PFSK-1 (cell line): Measurements from ENCODE around the gene TMEM242.

Source experiments
- POLR2AphosphoS5 ChIP-seq: IDR thresholded peaks from 2 replicates; pipeline ENCODE4 v1.6.1; 2012; ENCODE audit warnings: low read depth, mild to moderate bottlenecking, control low read depth, low read length, moderate library complexity
- SIN3A ChIP-seq: IDR thresholded peaks from 2 replicates; pipeline ENCODE4 v1.6.1; 2012; ENCODE audit warnings: mild to moderate bottlenecking, low read length, moderate library complexity, borderline replicate concordance; ENCODE audit not compliant: insufficient read depth
- TF ChIP-seq, protein P1 (sequence below), 2 experiments: IDR thresholded peaks; 2 replicates each; pipeline versions ENCODE4 v1.6.1 to v1.8.0; 2011 to 2012; ENCODE audit warnings: low read depth in 2 of 2, low read length in 2 of 2, control low read depth in 1 of 2, inconsistent platforms in 1 of 2, mild to moderate bottlenecking in 1 of 2, moderate library complexity in 1 of 2; ENCODE audit not compliant: insufficient read depth in 1 of 2

DNA sequence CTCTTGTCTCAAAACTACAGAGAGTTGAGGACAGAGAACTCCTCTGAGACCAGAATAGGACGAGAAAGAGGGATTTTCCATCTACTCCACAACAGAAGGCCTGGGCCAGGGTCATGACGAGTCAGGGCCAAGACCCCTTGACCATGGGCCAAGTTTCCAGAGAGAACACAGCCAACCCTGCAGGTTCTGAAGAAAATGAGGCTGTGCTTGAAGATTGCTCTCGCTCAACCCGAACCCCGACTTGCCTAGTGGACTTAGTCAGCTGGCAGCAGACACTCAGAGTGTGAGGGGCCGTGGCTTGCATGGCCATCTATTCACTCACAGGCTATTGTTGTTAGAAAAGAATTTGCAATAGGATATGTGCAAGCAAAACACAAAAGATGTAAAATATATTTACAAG, 54.5 kb downstream of the TMEM242 start:
- TF ChIP-seq SIN3A = no peak
- no peak for TF ChIP-seq POLR2AphosphoS5
- TF ChIP-seq, protein P1, sequence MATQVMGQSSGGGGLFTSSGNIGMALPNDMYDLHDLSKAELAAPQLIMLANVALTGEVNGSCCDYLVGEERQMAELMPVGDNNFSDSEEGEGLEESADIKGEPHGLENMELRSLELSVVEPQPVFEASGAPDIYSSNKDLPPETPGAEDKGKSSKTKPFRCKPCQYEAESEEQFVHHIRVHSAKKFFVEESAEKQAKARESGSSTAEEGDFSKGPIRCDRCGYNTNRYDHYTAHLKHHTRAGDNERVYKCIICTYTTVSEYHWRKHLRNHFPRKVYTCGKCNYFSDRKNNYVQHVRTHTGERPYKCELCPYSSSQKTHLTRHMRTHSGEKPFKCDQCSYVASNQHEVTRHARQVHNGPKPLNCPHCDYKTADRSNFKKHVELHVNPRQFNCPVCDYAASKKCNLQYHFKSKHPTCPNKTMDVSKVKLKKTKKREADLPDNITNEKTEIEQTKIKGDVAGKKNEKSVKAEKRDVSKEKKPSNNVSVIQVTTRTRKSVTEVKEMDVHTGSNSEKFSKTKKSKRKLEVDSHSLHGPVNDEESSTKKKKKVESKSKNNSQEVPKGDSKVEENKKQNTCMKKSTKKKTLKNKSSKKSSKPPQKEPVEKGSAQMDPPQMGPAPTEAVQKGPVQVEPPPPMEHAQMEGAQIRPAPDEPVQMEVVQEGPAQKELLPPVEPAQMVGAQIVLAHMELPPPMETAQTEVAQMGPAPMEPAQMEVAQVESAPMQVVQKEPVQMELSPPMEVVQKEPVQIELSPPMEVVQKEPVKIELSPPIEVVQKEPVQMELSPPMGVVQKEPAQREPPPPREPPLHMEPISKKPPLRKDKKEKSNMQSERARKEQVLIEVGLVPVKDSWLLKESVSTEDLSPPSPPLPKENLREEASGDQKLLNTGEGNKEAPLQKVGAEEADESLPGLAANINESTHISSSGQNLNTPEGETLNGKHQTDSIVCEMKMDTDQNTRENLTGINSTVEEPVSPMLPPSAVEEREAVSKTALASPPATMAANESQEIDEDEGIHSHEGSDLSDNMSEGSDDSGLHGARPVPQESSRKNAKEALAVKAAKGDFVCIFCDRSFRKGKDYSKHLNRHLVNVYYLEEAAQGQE (IDR thresholded peaks at IDR 0.05; ENCODE audit: insufficient read depth in 1 of 2, low read depth in 2 of 2, low read length in 2 of 2) = no peak
